Eye (tissue), 1 donor: ENCODE results near the gene AHSG.

ENCODE experiments used
- DNase-seq: peaks from one replicate; pipeline ENCODE4 v3.0.0-alpha.2; 2015

Gene AHSG

GRCh38 chr3:186593862-186594261 lies 19.0 kb upstream of the AHSG start:
- no peak for DNase-seq

DNA sequence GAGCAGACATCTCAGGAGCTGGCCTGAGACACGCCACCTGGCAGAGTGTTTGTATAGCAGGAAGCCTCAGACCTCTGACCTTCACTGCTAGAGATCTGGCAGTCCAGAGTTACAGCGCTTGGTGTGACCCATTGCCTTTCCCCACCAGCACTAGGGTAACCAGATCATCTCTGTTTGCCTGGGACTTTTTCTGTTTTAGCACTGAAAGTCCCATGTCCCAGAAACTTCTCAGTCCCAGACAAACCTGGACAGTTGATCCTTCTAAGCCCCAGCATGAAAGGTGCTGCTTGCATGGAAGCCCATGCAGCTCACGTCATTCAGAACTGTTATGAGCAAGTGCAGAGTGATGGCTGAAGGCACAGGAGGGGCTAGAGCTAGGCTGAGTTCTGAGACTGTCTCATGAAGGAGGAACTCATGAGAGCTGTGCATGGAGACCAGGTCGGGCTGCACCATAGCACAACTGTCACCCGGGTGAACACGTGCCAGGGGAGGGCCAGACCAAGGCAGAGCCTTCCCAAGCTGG lies 18.2 kb upstream of the AHSG start:
- DNase-seq, result no peak

- no peak for DNase-seq
These were observed 16.1 kb upstream of the AHSG start for GRCh38 chr3:186596568-186597287.

- no peak for DNase-seq
These were observed 14.6 kb upstream of the AHSG start for GRCh38 chr3:186598108-186598784.

DNA sequence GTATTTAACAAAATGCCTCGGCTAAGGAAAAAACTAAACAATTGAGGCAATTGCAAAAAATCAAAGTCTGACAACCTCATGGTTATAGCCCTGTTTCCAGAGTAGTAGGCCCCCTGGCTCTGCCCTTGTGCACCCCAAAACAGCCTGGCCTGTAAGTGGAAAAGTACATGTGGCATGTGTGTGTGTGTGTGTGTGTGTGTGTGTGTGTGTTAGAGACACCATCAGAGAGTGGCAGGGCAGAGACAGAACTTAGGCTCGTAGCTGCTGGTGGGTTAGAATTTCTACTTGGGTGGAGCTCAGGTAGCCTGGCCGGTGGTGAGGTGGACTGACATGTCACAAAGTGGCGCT lies 14.1 kb upstream of the AHSG start:
- no peak for DNase-seq

DNA sequence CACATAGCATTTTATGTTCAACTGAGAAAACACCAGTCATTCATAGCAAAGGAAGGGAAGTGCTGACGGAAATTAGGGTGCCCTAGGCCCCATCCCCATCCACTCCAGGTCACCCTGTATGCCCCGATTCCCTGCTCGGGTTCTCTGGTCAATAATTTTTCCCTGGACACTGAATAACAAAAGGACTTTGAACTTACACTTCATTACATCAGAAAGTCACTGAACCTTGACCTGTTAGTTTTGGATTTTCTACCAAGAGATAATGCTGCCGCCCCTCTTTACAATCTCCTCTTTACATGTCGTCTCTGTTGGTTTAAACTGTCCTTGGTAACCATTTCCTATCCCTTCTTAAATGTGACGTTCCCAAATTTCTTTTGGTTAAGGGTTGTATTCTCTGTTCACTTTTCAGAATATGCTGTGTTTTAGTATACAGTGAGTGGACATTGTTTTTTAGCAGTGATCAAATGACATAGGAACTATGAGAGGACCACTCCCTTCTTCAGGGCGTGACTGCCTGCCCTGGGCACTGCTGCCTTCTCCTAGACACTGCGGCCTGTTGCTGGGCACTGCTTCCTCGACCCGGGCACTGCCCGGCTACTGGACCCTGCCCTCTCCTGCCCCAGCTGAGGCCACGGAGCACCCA lies 13.6 kb upstream of the AHSG start:
- DNase-seq, result no peak

- no peak for DNase-seq
These were observed 13.1 kb upstream of the AHSG start for GRCh38 chr3:186599785-186600166.

GRCh38 chr3:186600896-186601295 lies 12.0 kb upstream of the AHSG start:
- DNase-seq, result no peak

DNA sequence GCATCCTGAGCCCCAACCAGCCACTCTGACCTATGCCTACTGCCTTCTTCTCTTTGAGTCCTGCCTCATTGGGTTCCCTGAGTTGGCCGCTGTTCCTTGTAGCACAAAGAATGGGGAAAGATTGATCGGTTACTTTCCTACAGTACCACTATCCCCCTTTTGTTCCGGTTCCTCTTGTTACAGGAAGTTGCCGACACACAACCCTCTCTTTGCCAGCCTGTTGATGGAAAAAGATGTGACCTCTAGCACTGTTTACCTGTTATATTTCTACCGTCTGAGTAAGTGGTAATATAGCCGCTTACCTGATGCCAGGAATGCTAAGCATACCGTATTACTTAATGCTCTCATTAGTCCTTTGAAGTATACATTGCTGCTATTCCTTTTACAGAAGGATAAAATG lies 9.7 kb upstream of the AHSG start:
- no peak for DNase-seq

- no peak for DNase-seq
These were observed 7.8 kb upstream of the AHSG start for GRCh38 chr3:186605078-186605477.

DNA sequence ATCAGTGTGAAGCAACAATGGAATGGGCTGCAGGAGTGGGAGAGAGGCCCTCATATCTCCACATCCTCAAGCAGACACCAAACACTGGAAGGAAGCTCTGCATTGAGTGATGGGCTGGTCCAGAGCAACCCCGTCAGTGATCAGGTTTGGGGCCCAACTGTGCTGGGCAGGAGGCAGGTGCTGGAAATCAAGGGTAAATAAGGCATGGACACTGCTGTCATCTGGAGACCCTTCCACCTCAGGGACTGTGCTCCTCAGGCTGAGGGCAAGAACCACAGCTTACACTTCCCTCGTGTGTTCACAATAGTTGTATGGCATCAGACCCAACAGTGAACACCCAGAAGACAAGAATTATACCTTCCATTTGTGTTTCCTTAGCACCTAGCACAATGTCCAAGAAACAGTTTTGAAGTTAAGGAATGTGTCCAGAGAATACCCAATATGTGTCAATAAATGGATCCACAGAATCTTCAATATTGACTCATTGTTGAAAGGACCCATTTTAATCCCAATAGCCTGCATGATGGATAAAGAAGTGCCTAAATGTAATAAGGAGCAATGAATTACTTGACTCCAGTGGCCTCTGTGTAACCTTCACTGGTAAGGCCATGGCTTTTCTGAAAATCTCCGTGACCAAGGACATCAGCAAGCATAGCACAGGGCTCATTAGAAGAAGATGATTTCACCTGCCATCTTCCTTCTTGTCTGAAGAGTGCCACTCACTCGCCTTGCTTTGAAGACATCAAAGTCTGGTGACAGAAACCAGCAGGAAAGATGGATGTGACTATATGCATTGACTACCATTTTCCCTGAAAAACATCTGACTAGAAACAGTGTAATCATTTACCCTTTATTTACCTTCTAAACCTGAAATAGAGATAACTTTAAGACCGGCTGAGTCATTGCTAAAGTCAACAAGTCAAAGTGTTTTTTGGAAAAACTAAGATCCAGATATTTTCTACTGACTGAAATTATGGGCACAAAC lies 7.0 kb upstream of the AHSG start:
- DNase-seq, result no peak

DNA sequence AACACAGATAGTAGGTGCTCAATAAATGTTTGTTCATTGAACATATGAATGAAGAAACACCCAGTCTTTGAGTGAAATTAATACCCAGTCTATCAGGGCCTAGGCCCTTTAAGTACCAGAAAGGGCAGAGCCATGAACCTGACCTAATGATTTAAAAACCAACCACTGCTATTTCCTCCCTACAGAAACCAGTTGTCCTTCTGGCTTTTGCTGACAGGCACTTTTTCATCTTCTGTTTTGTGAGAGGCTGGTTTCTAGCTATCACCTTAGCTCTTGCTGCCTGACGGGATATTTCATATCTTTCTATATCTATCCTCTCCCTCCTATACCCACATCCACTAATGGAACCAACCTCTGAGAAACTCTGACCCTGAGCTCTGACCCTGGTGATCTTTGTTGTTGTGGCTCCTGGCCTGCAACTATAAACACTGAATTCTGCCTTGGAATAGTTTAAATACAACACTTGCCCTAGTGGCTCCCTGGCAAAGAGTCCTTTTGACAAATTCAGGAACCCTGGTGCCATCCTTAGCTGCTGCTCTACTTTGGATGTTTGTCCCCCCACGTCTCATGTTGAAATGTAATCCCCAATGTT lies 4.1 kb upstream of the AHSG start:
- DNase-seq, result no peak

GRCh38 chr3:186609247-186609868 lies 3.5 kb upstream of the AHSG start:
- DNase-seq, result no peak

- DNase-seq, result no peak
These were observed 795 bp upstream of the AHSG start for GRCh38 chr3:186612065-186612464.

- no peak for DNase-seq
These were observed 891 bp downstream of the AHSG start for GRCh38 chr3:186613637-186614265.

DNA sequence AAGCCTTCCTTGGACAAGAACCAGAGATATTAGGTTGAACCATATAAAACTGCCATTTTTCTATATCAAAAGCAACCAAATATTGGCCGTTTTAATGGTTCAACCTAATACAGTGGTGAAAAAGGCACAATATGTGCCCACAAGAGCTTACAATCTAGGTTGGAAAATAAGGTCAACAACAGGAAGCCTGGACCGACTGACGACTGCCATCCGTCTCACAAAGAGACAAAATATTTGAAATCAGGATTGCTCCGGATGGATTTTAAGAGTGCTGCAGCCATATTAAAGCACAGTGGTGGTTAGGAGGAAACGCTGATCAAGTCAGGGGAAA lies 1.4 kb downstream of the AHSG start:
- no peak for DNase-seq

- peak; percentile 97 for DNase-seq
These were observed 2.0 kb downstream of the AHSG start for GRCh38 chr3:186614597-186615483.

GRCh38 chr3:186616299-186616617 lies 3.4 kb downstream of the AHSG start:
- no peak for DNase-seq

GRCh38 chr3:186617036-186617946 lies 4.4 kb downstream of the AHSG start:
- DNase-seq, result peak; percentile 89
